Adrenal gland (tissue), 12 donors: Measurements from ENCODE around the gene SEC61A2. TPM values are rescaled to one million over a fixed set of nuclear protein-coding genes. Genes with fewer than 3 reads are reported as not detected.

Experiments used
- DNase-seq, 7 donors: peaks; one replicate each; pipeline ENCODE4 v3.0.0-alpha.2; 2019 to 2020
- H3K27ac ChIP-seq, 5 donors: fragments of 200-600 bp; sonication (generic) in 4 of 5; 1 replicate in 3 of 5; 2 replicates in 2 of 5; pipeline versions ENCODE4 v1.5.1 to v1.8.0; 2016 to 2020; ENCODE audit warnings: mild to moderate bottlenecking in 1 of 5
- H3K27me3 ChIP-seq: fragments of 200-600 bp; 2 replicates; pipeline ENCODE4 v1.8.0; 2021
- H3K36me3 ChIP-seq, 2 donors: fragments of 200-600 bp; replicated peaks in 1 of 2; 1 replicate in 1 of 2; 2 replicates in 1 of 2; pipeline versions ENCODE4 v1.5.1 to v1.8.0; 2018 to 2022
- H3K4me1 ChIP-seq, 2 donors: fragments of 200-600 bp; replicated peaks in 1 of 2; 1 replicate in 1 of 2; 2 replicates in 1 of 2; pipeline versions ENCODE4 v1.5.1 to v1.8.0; 2018 to 2021
- H3K4me3 ChIP-seq, 4 donors: fragments of 200-600 bp; sonication (generic) in 3 of 4; one replicate each; pipeline ENCODE4 v1.5.1; 2016 to 2018
- H3K9me3 ChIP-seq, 3 donors: fragments of 200-600 bp; sonication (generic) in 1 of 3; replicated peaks in 1 of 3; 1 replicate in 2 of 3; 2 replicates in 1 of 3; pipeline versions ENCODE4 v1.5.1 to v1.8.0; 2016 to 2021
- POLR2A ChIP-seq, 2 donors: fragments of 450-650 bp; IDR thresholded peaks; one replicate each; pipeline ENCODE4 v1.6.1; 2017; ENCODE audit warnings: antibody characterized with exemption in 2 of 2, mild to moderate bottlenecking in 2 of 2, moderate library complexity in 1 of 2
- WGBS, 4 donors: extraction: QIAGEN DNeasy Blood & Tissue Kit in 2 of 4; methylation state at CpG; one replicate each; pipeline versions ENCODE4 v1.1.5 to v1.1.7; 2013 to 2017; 5-methylcytosine and 5-hydroxymethylcytosine counted together
- intact Hi-C, 2 donors: fragments of 100-400 bp; cut with DNase I; formaldehyde crosslinking; loops; one replicate each; pipeline versions ENCODE4 v1.14.1 to v1.15.0; 2022 to 2023
- microRNA counts, 2 donors: library from miRNA; unstranded; fragments of <30 nt; microRNA quantifications; one replicate each; lab custom pipeline; 2016
- microRNA-seq, 3 donors: library from miRNA; unstranded; fragments of <30 nt; microRNA quantifications; one replicate each; pipeline ENCODE4, GENCODE V29; 2017 to 2020
- polyA plus RNA-seq, 3 donors: library from polyadenylated mRNA; stranded (reverse); fragments of 200-250 nt in 2 of 3; fragments of 350-450 nt in 1 of 3; fragmentation: Illumina TruSeq in 1 of 3; extraction: RNeasy Lipid Tissue Mini Kit (QIAGEN cat#74804) in 1 of 3; gene quantifications; one replicate each; pipeline ENCODE4 v1.2.3, GENCODE V29; 2013 to 2014
- small RNA-seq, 2 donors: library from RNA; depleted of rRNA; stranded (forward); fragments of <200 nt; gene quantifications; one replicate each; pipeline ENCODE3, GENCODE V24; 2016
- total RNA-seq, 9 donors: library from RNA; depleted of rRNA in 4 of 9; stranded (reverse); fragments of >200 nt in 4 of 9; fragments of 120-200 nt in 1 of 9; fragmentation: NEBNext Ultra II Directional in 1 of 9; extraction: Animal tissue kit (Norgen Biotek cat#: 25700) in 1 of 9; gene quantifications; one replicate each; pipeline versions ENCODE4 v1.1.0 to v1.2.4, GENCODE V29; 2013 to 2023
- TF ChIP-seq, protein P1 (sequence below), 6 experiments: fragments of 450-650 bp in 4 of 6; fragments of 200-600 bp in 2 of 6; sonication (generic) in 1 of 6; IDR thresholded peaks; 1 replicate in 5 of 6; 2 replicates in 1 of 6; pipeline versions ENCODE4 v1.5.1 to v1.8.0; 2016 to 2021; ENCODE audit warnings: antibody characterized with exemption in 6 of 6, mild to moderate bottlenecking in 2 of 6, moderate library complexity in 1 of 6
- donor health status: healthy with polysubstance abuse.
- donor health status: Bipolar disorder and iron deficiency.
- donor health status: DM: yes; HTN: yes; CAD: no.
- donor health status: DM: no; HTN: no; CAD: no.
- donor health status: DM: no; HTN: no; CAD: no.
- donor health status: DM: yes; HTN: yes; CAD: no.

SEC61A2 gene
- total and polyA plus RNA-seq, 12 donors = 1.3 to 8.4 (median 5.5) TPM

DNA sequence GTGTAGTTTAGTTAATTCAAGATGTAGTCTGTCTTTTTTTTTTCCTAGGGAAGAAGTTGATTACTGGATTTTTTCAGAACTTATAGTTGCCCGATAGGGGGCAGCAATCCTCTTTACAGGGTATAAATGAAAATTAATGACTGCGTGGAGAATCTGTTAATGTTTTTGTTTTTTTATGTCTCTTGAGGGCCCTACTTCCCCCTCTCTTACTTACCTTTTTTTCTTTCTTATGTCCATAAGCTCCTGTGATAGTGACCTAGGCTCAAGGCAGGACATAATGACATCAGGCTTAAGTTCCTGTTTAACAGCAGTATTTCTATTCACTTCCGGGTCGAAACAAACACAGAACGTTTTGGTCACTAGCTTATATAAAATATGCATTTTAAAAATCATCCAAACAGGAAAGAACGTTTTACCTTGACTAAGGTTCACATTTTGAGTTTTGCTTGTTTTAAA lies 85.3 kb downstream of the SEC61A2 start:
- intact Hi-C loops = no loop called here
- Histone ChIP-seq H3K36me3 (peaks cover 0 to 50% of the 10 kb centered on the region in 2 donors), H3K4me3 (no peak overlapping the region), H3K27ac (no peak overlapping the region), H3K4me1 (peaks cover 0 to 9% of the 10 kb centered on the region in 2 donors), H3K27me3 (no peaks in the 10 kb centered on the region), H3K9me3 (no peaks in the 10 kb centered on the region)
- peak in 4 of 7 donors; percentile 25 to 48 (median 32) for DNase-seq
- WGBS, 4 donors = 36 to 42% (median 38%) methylated on average over 6 of the region's 6 CpGs
- TF ChIP-seq, protein P1, sequence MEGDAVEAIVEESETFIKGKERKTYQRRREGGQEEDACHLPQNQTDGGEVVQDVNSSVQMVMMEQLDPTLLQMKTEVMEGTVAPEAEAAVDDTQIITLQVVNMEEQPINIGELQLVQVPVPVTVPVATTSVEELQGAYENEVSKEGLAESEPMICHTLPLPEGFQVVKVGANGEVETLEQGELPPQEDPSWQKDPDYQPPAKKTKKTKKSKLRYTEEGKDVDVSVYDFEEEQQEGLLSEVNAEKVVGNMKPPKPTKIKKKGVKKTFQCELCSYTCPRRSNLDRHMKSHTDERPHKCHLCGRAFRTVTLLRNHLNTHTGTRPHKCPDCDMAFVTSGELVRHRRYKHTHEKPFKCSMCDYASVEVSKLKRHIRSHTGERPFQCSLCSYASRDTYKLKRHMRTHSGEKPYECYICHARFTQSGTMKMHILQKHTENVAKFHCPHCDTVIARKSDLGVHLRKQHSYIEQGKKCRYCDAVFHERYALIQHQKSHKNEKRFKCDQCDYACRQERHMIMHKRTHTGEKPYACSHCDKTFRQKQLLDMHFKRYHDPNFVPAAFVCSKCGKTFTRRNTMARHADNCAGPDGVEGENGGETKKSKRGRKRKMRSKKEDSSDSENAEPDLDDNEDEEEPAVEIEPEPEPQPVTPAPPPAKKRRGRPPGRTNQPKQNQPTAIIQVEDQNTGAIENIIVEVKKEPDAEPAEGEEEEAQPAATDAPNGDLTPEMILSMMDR (IDR thresholded peaks at IDR 0.05) = peak; percentile 40 to 74 (median 53)
- TF ChIP-seq POLR2A (IDR thresholded peaks at IDR 0.05) = no peak

MicroRNA genes within 50 kb of the gene (microRNA counts, 767-probe panel; counts per million panel counts)
- microRNA hsa-miR-548ak (lab: Ali Mortazavi, UCI) = 0 to 3,379 counts per million in 2 donors

Small RNA genes lying within 50 kb of the gene (microRNA-seq; reads per million reads assigned to microRNA genes)
- gene MIR548AK = 0 reads per million in 3 donors

Small RNA genes lying within 50 kb of the gene (small RNA-seq; reads per million reads assigned to genes)
- gene MIR548AK = 0 reads per million in 2 donors
- gene RNU6-88P = 0 reads per million in 2 donors

Other genes starting within 250 kb of the SEC61A2 start
- 10 to 100 TPM in 6 of 9 donors, 1 to 10 TPM in 3; 6.9 to 18.4 (median 11.3) TPM for gene UPF2, start 86.9 kb upstream of the SEC61A2 start, total RNA-seq
- gene UPF2, start 86.9 kb upstream of the SEC61A2 start, polyA plus RNA-seq = 10 to 100 TPM in 2 of 3 donors, 1 to 10 TPM in 1; 5.1 to 24.3 (median 13.2) TPM
- 10 to 100 TPM; 18.2 to 44.8 (median 25.1) TPM for gene DHTKD1, start 60.7 kb upstream of the SEC61A2 start, total RNA-seq
- gene DHTKD1, start 60.7 kb upstream of the SEC61A2 start, polyA plus RNA-seq = 10 to 100 TPM in 1 of 3 donors, 1 to 10 TPM in 2; 8.0 to 17.1 (median 9.1) TPM
- 10 to 100 TPM; 35.5 to 62.7 (median 48.0) TPM for gene NUDT5, start 66.2 kb downstream of the SEC61A2 start, total RNA-seq
- 10 to 100 TPM; 25.3 to 84.3 (median 44.6) TPM for gene NUDT5, start 66.2 kb downstream of the SEC61A2 start, polyA plus RNA-seq
- gene CDC123, start 66.5 kb downstream of the SEC61A2 start, total RNA-seq = 100 to 1,000 TPM in 1 of 9 donors, 10 to 100 TPM in 8; 43.1 to 119 (median 57.4) TPM
- 100 to 1,000 TPM in 1 of 3 donors, 10 to 100 TPM in 2; 41.1 to 111 (median 42.0) TPM for gene CDC123, start 66.5 kb downstream of the SEC61A2 start, polyA plus RNA-seq
- 1 to 10 TPM; 2.4 to 9.4 (median 7.3) TPM for gene CAMK1D, start 219.9 kb downstream of the SEC61A2 start, total RNA-seq
- 1 to 10 TPM; 2.3 to 4.5 (median 3.9) TPM for gene CAMK1D, start 219.9 kb downstream of the SEC61A2 start, polyA plus RNA-seq